GM19238 (cell line): Measurements from ENCODE around the gene VWA8.
"Not testable (repeated sequence)": the region's sequence is repeated elsewhere in the genome, so short reads cannot be mapped to it uniquely, and the experiment has no call there.

Experiments
- DNase-seq: peaks from one replicate; pipeline ENCODE4 v3.0.0; 2011; ENCODE audit warnings: low spot score; ENCODE audit not compliant: insufficient read length

Gene VWA8

DNA sequence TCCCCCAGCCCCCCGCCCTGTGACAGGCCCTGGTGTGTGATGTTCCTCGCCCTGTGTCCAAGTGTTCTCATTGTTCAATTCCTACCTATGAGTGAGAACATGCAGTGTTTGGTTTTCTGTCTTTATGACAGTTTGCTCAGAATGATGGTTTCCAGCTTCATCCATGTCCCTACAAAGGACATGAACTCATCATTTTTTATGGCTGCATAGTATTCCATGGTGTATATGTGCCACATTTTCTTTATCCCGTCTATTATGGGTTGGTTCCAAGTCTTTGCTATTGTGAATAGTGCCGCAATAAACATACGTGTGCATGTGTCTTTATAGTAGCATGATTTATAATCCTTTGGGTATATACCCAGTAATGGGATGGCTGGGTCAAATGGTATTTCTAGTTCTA is 343.3 kb downstream of the VWA8 start:
- not testable (repeated sequence) for DNase-seq

GRCh38 chr13:41616151-41616550 is 344.8 kb downstream of the VWA8 start:
- no peak for DNase-seq

DNA sequence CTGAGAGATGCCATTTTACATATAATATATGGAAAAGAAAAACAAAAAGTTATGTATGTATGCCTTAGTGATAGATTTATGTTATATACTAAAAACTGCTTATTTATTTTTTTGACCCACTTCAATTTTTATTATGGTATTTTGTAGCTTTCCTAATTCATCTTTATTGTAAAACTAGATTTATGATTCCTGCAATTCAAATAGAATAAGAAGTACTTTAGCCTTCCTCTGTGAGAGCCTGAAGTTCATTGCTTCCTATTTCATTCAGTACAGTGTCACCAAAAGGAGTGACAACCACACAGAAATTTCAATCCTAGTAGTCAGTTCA is 345.4 kb downstream of the VWA8 start:
- no peak for DNase-seq

GRCh38 chr13:41614671-41615527 is 346.0 kb downstream of the VWA8 start:
- no peak for DNase-seq

GRCh38 chr13:41613984-41614661 is 346.8 kb downstream of the VWA8 start:
- DNase-seq: no peak

DNA sequence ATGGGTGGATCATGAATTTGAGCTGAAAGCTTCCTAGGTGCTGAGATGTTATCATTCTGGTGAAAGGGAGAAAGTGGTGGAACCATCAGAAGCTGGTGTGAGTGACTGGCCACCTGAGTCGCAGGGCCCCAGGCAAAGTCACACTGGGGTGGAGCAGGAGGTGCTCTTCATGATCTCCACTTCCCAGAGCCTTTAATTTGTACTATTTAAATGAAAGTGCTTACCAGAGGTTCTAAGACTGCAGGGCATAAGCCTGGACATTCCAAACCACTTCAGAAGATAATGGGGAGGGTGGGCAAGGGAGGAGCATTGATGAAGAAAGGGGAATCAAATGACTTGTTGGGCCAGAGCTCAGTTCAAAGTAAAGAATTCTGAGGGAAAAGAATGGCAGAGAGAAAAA is 347.4 kb downstream of the VWA8 start:
- DNase-seq: no peak

DNA sequence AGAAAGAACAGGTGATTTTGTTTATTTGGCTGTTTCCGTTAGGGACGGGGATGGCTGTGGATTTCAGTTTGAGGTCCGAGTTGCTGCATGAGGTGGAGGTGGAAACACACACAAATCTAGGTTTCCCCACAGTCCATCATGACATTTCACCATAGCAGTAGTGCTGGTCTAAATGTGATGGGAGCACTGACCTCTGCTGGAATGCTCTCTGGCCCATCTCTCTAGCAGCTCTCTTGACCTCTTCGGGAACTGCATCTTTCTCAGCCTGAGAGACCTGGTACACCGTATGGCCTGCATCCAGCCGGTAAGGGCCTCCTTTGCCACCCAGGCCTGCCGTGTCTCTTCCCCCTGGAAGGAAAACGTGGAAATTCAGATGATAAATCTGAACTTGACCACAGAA is 349.5 kb downstream of the VWA8 start:
- DNase-seq: no peak

DNA sequence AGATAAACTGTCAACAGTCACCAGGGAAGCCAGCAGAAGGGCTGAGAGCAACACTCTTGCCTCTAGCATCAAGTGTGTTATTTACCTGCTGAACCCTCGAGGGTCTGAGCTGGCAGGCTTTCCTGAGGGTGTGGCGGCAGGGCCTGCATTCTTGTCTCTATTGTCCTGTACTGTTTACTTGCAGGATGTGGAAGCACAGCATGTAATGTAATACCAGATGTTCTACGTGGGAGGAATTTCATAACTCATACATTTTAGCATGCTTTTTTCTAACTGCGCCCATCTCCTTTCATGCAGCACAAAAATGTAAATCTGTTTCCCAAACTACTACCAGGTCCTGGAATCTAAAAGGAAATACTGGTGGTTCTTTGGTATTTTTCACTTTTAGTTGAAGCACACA is 350.5 kb downstream of the VWA8 start:
- DNase-seq: no peak

DNA sequence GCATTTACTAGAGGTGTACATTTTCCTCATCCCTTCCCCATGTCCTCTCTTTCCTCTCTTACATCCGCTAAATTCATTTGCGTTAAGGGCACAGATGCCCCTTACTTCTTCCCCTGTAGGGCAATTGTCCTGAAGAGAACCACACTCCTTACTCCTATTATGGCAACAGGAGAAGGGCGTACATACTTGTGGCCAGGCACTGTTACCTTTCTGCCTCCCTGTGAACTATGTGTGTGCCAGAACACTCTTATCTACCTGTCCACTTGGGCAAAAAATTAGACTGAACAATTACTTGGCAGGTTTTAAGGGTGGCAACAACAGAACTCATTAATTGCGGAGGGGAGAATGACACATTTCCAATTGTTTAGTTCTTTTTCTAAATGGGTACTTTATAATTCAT is 351.1 kb downstream of the VWA8 start:
- no peak for DNase-seq

DNA sequence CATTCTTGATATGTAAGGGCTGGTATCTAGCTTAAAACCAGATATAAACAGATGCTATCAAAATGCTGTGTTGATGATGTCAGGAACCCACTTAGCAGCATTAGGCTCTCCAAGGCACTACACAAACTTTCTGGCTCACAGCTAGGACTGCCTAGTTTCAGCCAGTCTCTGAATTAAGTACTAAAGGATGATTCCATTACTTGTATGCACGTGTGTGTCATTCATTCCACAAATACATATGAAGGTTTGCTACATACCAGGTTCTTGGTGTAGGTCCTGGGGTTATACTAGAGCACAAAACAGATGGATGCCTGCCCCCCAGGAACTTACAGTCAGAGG is 352.1 kb downstream of the VWA8 start:
- no peak for DNase-seq

DNA sequence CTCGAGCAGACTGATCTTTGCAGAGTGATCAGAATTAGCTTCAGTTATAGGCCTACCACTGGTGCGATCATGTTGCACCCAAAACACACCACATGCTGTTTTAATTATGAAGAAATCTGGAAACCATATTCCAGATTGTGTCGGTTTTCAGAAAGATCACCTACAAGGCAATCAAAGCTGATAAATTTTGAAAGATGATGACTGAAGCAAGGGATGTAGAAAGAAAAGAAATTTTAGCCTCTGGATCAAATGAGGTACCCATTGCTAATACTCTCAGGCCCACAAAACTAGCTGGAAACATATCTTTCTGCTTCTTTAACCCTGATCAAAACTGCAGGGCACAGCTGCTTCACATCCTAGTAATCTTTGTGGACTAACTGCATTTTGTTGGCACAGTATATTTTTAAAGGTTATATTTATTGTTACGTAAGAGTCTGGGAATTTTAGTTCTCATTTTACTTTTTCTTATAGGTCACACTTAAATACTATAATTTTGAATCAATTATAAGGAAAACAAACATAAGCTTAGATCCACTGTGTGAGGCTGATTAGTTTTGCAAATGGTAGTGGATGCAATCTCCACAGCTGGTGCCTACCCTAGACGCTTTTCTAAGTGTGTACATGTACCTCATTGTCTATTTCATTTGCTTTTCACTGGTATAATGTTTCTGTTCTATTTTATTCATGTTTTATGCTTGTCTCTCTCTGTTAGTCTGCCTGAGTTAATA is 352.6 kb downstream of the VWA8 start:
- no peak for DNase-seq

DNA sequence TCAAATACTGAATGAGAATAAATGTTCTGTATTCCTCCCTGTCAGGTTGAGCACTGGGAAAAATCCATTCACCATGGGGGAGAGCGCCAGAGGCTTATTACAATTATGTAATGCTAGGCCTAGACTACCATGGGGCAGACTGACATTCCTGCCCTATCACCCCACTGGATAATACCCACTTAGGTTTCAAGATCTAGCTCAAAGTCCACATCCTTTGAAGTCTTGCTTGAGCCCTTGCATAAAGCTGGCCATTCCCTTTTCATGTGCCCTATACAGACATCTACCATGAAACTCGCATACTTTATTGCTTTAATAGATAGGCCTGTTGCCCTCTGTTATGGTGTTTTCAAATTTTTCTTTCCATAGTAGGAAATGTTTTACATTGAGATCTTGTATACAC is 354.3 kb downstream of the VWA8 start:
- DNase-seq: no peak

DNA sequence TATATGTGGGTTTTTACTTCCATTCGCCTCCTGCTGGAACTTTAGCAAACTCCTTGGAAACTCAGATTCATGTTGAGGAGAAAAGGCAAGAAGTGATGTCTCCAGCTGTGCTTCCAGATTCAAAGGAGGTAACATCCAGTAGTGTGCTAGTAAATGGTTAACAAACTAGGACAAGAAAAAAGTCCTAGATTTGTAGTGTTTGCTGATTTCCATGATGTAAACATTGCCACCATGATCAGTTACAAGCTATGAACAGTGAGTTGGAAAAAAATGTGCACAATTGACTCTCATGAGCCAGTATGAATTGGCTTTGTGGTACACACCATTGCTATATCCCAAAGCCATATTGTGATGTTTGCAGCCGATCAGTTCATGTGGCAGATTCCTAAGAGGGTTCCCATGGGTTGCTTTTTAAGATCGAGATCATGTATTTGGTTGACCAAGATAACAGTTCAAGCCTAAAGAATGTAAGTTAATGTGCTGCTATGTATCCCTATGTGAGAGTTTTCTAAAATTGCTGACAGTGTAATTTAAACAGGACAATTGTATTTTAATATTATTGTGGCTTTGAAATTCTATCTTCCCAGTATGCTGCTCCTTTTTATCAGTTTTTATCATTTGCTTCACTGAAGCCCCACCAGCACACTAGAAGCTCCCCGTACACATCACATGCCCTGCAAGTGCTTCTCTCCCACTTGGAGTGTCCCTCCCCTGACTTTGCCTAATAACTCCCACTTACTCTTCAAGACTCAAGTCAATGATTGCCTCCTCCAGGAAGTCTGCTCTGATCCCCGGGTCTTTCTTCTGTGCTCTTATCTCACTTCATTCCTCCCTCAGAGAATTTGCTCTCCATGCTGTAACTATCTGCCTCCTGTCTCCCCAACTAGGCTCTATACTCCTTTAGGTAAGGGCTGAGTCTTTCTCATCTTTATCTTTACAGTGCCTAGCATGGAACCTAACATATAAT is 355.3 kb downstream of the VWA8 start:
- DNase-seq: no peak

GRCh38 chr13:41603917-41604316 is 357.0 kb downstream of the VWA8 start:
- DNase-seq: no peak

- no peak for DNase-seq
Measured at GRCh38 chr13:41601718-41602445, 359.0 kb downstream of the VWA8 start.

DNA sequence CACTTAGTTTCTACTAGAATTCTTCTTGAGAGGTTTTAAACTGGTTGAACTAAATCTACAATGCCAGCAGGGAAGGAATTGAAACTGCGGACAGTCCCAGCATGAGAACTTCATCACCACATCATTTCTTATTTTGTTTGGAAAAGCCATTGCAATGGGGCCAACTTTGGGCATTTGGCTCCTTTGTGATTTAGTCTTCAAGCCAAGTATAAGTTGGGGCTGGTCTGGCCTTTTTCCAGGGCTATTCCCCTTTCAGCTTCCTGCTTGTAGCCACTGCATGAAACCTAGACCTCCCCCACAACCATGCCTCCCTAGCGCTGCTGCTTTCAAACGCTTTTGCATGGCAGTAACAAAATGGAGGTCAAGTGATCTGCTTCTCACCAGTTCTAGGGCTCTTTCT is 361.3 kb downstream of the VWA8 start:
- DNase-seq: no peak

DNA sequence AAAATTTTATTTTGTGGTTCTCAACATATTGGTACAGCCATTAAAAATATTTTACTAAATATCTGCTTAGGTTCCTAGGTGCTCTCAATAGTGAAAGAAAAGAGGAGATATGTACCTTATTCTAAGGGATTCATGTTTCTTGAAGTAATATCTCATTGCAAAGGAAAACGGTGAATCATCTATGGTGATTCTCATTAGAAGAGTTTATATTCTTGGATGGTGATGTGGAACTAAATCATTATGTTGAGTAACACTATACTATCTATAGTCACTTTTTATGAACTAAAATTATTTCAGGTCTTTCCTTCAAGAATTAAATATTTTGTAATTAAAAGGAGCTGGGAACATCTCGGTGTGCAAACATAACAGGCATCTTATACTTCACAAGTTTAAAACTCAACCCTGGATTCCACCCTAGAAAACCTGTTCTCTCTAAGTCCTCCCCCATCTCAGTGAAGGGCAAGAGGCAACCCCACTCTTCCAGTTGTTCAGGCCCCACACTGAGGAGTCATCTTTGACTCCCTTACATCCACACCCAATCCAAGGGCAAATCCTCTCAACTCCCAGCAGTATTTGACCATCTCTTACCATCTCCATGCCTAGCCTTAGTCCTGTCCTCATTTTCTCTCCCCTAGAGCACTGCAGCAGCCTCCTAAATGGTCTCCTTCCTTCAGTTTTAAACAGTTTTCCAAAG is 363.4 kb downstream of the VWA8 start:
- DNase-seq: no peak

- DNase-seq: no peak
Measured at GRCh38 chr13:41596190-41596589, 364.7 kb downstream of the VWA8 start.

- no peak for DNase-seq
Measured at GRCh38 chr13:41595298-41595697, 365.6 kb downstream of the VWA8 start.

GRCh38 chr13:41590643-41591042 is 370.3 kb downstream of the VWA8 start:
- no peak for DNase-seq
